T-helper 17 cell (primary cell): ENCODE results near the gene MSLN. TPM values are rescaled to one million over a fixed set of nuclear protein-coding genes. Genes with fewer than 3 reads are reported as not detected.

Experiments
- ATAC-seq: fragments of 150-1000 bp; cut with Tn5 transposase; 2 replicates; pipeline ENCODE4 v1.10.0; 2021; ENCODE audit warnings: mild to moderate bottlenecking, moderate library complexity
- DNase-seq, 3 donors: peaks; one replicate each; pipeline versions ENCODE4 v3.0.0 to v3.0.0-alpha.2; 2020 to 2021
- H3K9me3 ChIP-seq: one replicate; pipeline ENCODE4 v1.7.0; 2013; ENCODE audit warnings: low read length, mild to moderate bottlenecking; ENCODE audit not compliant: control insufficient read depth, poor library complexity, severe bottlenecking
- H3K27ac Mint-ChIP-seq: one replicate; pipeline ENCODE4 v1.8.0; 2022; ENCODE audit warnings: mild to moderate bottlenecking, moderate library complexity, mixed read lengths
- H3K27me3 Mint-ChIP-seq: one replicate; pipeline ENCODE4 v1.8.0; 2022; ENCODE audit warnings: mixed read lengths
- H3K36me3 Mint-ChIP-seq: one replicate; pipeline ENCODE4 v1.8.0; 2022; ENCODE audit warnings: low read depth, mixed read lengths
- H3K4me1 Mint-ChIP-seq: one replicate; pipeline ENCODE4 v1.8.0; 2022; ENCODE audit warnings: mild to moderate bottlenecking, mixed read lengths
- H3K4me3 Mint-ChIP-seq: one replicate; pipeline ENCODE4 v1.8.0; 2022; ENCODE audit warnings: mild to moderate bottlenecking, moderate library complexity, mixed read lengths
- total RNA-seq, 4 donors: library from RNA in 2 of 4; stranded (reverse) in 2 of 4; gene quantifications; one replicate each; pipeline ENCODE4 v1.2.3 and lab custom pipeline; 2022 to 2026

Gene MSLN
- total RNA-seq, 2 donors from 2014 or later: not detected

- Mint-ChIP-seq H3K4me3 (no peak overlapping the region), H3K4me1 (peaks cover 8% of the 10 kb centered on the region), H3K36me3 (no peaks in the 10 kb centered on the region), H3K27me3 (no peaks in the 10 kb centered on the region), H3K27ac (no peak overlapping the region)
- no peak for DNase-seq
- no peak for ATAC-seq
- no peaks in the 10 kb centered on the region for H3K9me3 ChIP-seq
Measured at GRCh38 chr16:783404-784161, 23.0 kb downstream of the MSLN start.

GRCh38 chr16:784431-784830 is 23.9 kb downstream of the MSLN start:
- Mint-ChIP-seq H3K27ac (no peak overlapping the region), H3K36me3 (no peaks in the 10 kb centered on the region), H3K4me1 (peaks cover 8% of the 10 kb centered on the region), H3K27me3 (no peaks in the 10 kb centered on the region), H3K4me3 (no peak overlapping the region)
- no peaks in the 10 kb centered on the region for H3K9me3 ChIP-seq
- ATAC-seq (no peak), DNase-seq (no peak)

GRCh38 chr16:785563-786535 is 25.3 kb downstream of the MSLN start:
- Mint-ChIP-seq H3K27ac (no peak overlapping the region), H3K4me3 (peak overlapping the region; percentile 90), H3K36me3 (no peaks in the 10 kb centered on the region), H3K4me1 (peaks cover 6% of the 10 kb centered on the region), H3K27me3 (no peaks in the 10 kb centered on the region)
- DNase-seq (peak; percentile 59 to 72 (median 66)), ATAC-seq (peak; percentile 22)
- no peaks in the 10 kb centered on the region for H3K9me3 ChIP-seq

- Mint-ChIP-seq H3K36me3 (no peaks in the 10 kb centered on the region), H3K4me3 (peak overlapping the region; percentile 90), H3K4me1 (peaks cover 6% of the 10 kb centered on the region), H3K27ac (peak overlapping the region; percentile 67), H3K27me3 (no peaks in the 10 kb centered on the region)
- no peak for DNase-seq
- no peaks in the 10 kb centered on the region for H3K9me3 ChIP-seq
- ATAC-seq: no peak
Measured at GRCh38 chr16:787321-787966, 26.9 kb downstream of the MSLN start.

GRCh38 chr16:787978-788398 is 27.5 kb downstream of the MSLN start, which contains the start of gene RPUSD1:
Gene RPUSD1, minus strand, starts transcription at chr16:788381. Its CDS starts 644 bp downstream, at chr16:787737.
- peaks cover 6% of the 10 kb centered on the region for H3K4me1 Mint-ChIP-seq
- H3K36me3 Mint-ChIP-seq: no peaks in the 10 kb centered on the region
- no peaks in the 10 kb centered on the region for H3K9me3 ChIP-seq
- peak within 1 kb of the TSS; percentile 90 for H3K4me3 Mint-ChIP-seq
- H3K27me3 Mint-ChIP-seq: no peaks in the 10 kb centered on the region
- DNase-seq (no peak), ATAC-seq (peak; percentile 11)
- H3K27ac Mint-ChIP-seq: peak within 1 kb of the TSS; percentile 67

- Mint-ChIP-seq H3K36me3 (no peaks in the 10 kb centered on the region), H3K4me3 (peak within 1 kb of the TSS; percentile 90), H3K27me3 (no peaks in the 10 kb centered on the region), H3K4me1 (peaks cover 6% of the 10 kb centered on the region), H3K27ac (peak within 1 kb of the TSS; percentile 67)
- ATAC-seq (peak; percentile 97), DNase-seq (peak; percentile 90 to 97 (median 96))
- H3K9me3 ChIP-seq: no peaks in the 10 kb centered on the region
Measured at GRCh38 chr16:788399-789126, 28.0 kb downstream of the MSLN start, which contains the start of gene CHTF18. Gene CHTF18, plus strand, starts transcription at chr16:788620. Its CDS starts 65 bp downstream, at chr16:788685.

GRCh38 chr16:789191-789850 is 28.8 kb downstream of the MSLN start:
- H3K27me3 Mint-ChIP-seq: no peaks in the 10 kb centered on the region
- H3K27ac Mint-ChIP-seq: no peak overlapping the region
- H3K4me3 Mint-ChIP-seq: peak overlapping the region; percentile 83
- DNase-seq (no peak), ATAC-seq (no peak)
- H3K4me1 Mint-ChIP-seq: peaks cover 6% of the 10 kb centered on the region
- H3K36me3 Mint-ChIP-seq: no peaks in the 10 kb centered on the region
- H3K9me3 ChIP-seq: no peaks in the 10 kb centered on the region

GRCh38 chr16:790086-790485 is 29.6 kb downstream of the MSLN start:
- no peaks in the 10 kb centered on the region for H3K36me3 Mint-ChIP-seq
- DNase-seq (no peak), ATAC-seq (no peak)
- no peaks in the 10 kb centered on the region for H3K27me3 Mint-ChIP-seq
- peak overlapping the region; percentile 83 for H3K4me3 Mint-ChIP-seq
- H3K27ac Mint-ChIP-seq: no peak overlapping the region
- no peaks in the 10 kb centered on the region for H3K9me3 ChIP-seq
- peaks cover 3% of the 10 kb centered on the region for H3K4me1 Mint-ChIP-seq

GRCh38 chr16:791131-791530 is 30.6 kb downstream of the MSLN start:
- ATAC-seq: no peak
- Mint-ChIP-seq H3K27ac (no peak overlapping the region), H3K4me3 (no peak overlapping the region), H3K27me3 (no peaks in the 10 kb centered on the region), H3K4me1 (peaks cover 5% of the 10 kb centered on the region), H3K36me3 (no peaks in the 10 kb centered on the region)
- H3K9me3 ChIP-seq: no peaks in the 10 kb centered on the region
- DNase-seq: no peak

GRCh38 chr16:792221-792995 is 31.9 kb downstream of the MSLN start:
- Mint-ChIP-seq H3K36me3 (no peaks in the 10 kb centered on the region), H3K4me3 (no peak overlapping the region), H3K27me3 (no peaks in the 10 kb centered on the region), H3K4me1 (peaks cover 2% of the 10 kb centered on the region), H3K27ac (no peak overlapping the region)
- ATAC-seq (no peak), DNase-seq (no peak)
- no peaks in the 10 kb centered on the region for H3K9me3 ChIP-seq

- no peaks in the 10 kb centered on the region for H3K9me3 ChIP-seq
- Mint-ChIP-seq H3K27ac (no peak overlapping the region), H3K4me3 (no peak overlapping the region), H3K4me1 (peaks cover 2% of the 10 kb centered on the region), H3K27me3 (peaks cover under 1% of the 10 kb centered on the region), H3K36me3 (peaks cover 2% of the 10 kb centered on the region)
- DNase-seq: no peak
- no peak for ATAC-seq
Measured at GRCh38 chr16:793414-793813, 32.9 kb downstream of the MSLN start.
